GM12878 (cell line): ENCODE measurements around the gene MGAT2. TPM values are rescaled to one million over a fixed set of nuclear protein-coding genes. Genes with fewer than 3 reads are reported as not detected.

Experiments
- ATAC-seq: fragments of 200-7000 bp; cut with Tn5 transposase; 3 replicates; pipeline ENCODE4 v1.9.1; 2020; ENCODE audit warnings: mild to moderate bottlenecking, moderate library complexity
- BruUV-seq: library from RNA; stranded (reverse); fragments of 400-500 nt; replicated peaks from 2 replicates; lab custom pipeline; 2021; lab: Mats Ljungman, UMichigan
- CTCF ChIA-PET: fragments of 300-600 bp; sonication (Branson Sonifier 250); formaldehyde crosslinking; extraction: SDS; loops from one replicate; lab custom pipeline; 2021; ENCODE audit warnings: inconsistent platforms; lab: Yijun Ruan, JAX
- POLR2A ChIA-PET: fragments of 350-600 bp; formaldehyde crosslinking; extraction: SDS; loops from one replicate; lab custom pipeline; 2021; ENCODE audit warnings: inconsistent platforms; lab: Charles Lee
- RAD21 ChIA-PET: fragments of 300-600 bp; sonication (Branson Sonifier 250); formaldehyde crosslinking; loops from one replicate; lab custom pipeline; 2023; ENCODE audit warnings: antibody characterized with exemption; ENCODE audit not compliant: unreplicated experiment; lab: Charles Lee
- SMC1A ChIA-PET: fragments of 300-600 bp; sonication (Branson Sonifier 250); formaldehyde crosslinking; loops from one replicate; lab custom pipeline; 2023; ENCODE audit not compliant: unreplicated experiment, uncharacterized antibody; lab: Charles Lee
- DNase-seq: peaks from one replicate; pipeline ENCODE4 v3.0.0-alpha.2; 2011; ENCODE audit warnings: low read depth, low spot score
- FAIRE-seq: peaks from 3 replicates; lab custom pipeline; 2011; peaks lifted over from hg19 to GRCh38; lab: Jason Lieb, UNC
- H2AFZ ChIP-seq: 2 replicates; pipeline ENCODE4 v1.6.0; 2011; ENCODE audit warnings: low read depth, low read length, control low read depth; ENCODE audit not compliant: control insufficient read depth
- H3K27ac ChIP-seq: 2 replicates; pipeline ENCODE4 v1.5.1; 2011; ENCODE audit warnings: control low read depth; ENCODE audit not compliant: control insufficient read depth, insufficient read depth
- H3K27me3 ChIP-seq, 2 experiments: replicated peaks in 1 of 2; 2 replicates each; pipeline versions ENCODE4 v1.6.0 to v1.6.1; 2011; ENCODE audit warnings: low read length in 1 of 2; ENCODE audit not compliant: control insufficient read depth in 2 of 2, insufficient read depth in 2 of 2
- H3K36me3 ChIP-seq, 2 experiments: 2 replicates each; pipeline ENCODE4 v1.5.1; 2011; ENCODE audit warnings: low read length in 1 of 2; ENCODE audit not compliant: control insufficient read depth in 2 of 2, insufficient read depth in 2 of 2
- H3K4me1 ChIP-seq: 2 replicates; pipeline ENCODE4 v1.6.1; 2011; ENCODE audit warnings: mild to moderate bottlenecking, low read length, moderate library complexity, mixed read lengths; ENCODE audit not compliant: control insufficient read depth, insufficient read depth
- H3K4me2 ChIP-seq: 2 replicates; pipeline ENCODE4 v1.6.0; 2011; ENCODE audit warnings: control low read depth; ENCODE audit not compliant: control insufficient read depth, insufficient read depth
- H3K4me3 ChIP-seq: fragments of 200-600 bp; sonication (generic); 2 replicates; pipeline ENCODE4 v1.5.1; 2016
- H3K79me2 ChIP-seq: 2 replicates; pipeline ENCODE4 v1.6.0; 2011; ENCODE audit warnings: low read length; ENCODE audit not compliant: control insufficient read depth, insufficient read depth
- H3K9ac ChIP-seq: 2 replicates; pipeline ENCODE4 v1.8.0; 2011; ENCODE audit warnings: low read length, control low read depth, mixed read lengths; ENCODE audit not compliant: control insufficient read depth, insufficient read depth
- H3K9me3 ChIP-seq: replicated peaks from 3 replicates; pipeline ENCODE4 v1.5.1; 2011; ENCODE audit warnings: mild to moderate bottlenecking, low read length; ENCODE audit not compliant: control insufficient read depth, insufficient read depth
- H4K20me1 ChIP-seq: 2 replicates; pipeline ENCODE4 v1.6.0; 2011; ENCODE audit not compliant: control insufficient read depth, insufficient read depth
- ATF3 ChIP-seq: IDR thresholded peaks from 2 replicates; pipeline ENCODE4 v1.6.1; 2011; ENCODE audit warnings: low read depth, mild to moderate bottlenecking, low read length, moderate library complexity, borderline replicate concordance; ENCODE audit errors: extremely low read depth
- E2F8 ChIP-seq: fragments of 450-650 bp; IDR thresholded peaks from 2 replicates; pipeline ENCODE4 v1.6.1; 2018; ENCODE audit warnings: mild to moderate bottlenecking, low read depth, moderate library complexity; ENCODE audit not compliant: partially characterized antibody
- EGR1 ChIP-seq, 2 experiments: IDR thresholded peaks; 1 replicate in 1 of 2; 2 replicates in 1 of 2; pipeline ENCODE4 v1.6.1; 2011 to 2012; ENCODE audit warnings: low read depth in 2 of 2, low read length in 2 of 2, borderline replicate concordance in 1 of 2, mild to moderate bottlenecking in 1 of 2, moderate library complexity in 1 of 2
- KLF5 ChIP-seq: fragments of 450-650 bp; IDR thresholded peaks from 2 replicates; pipeline ENCODE4 v1.6.1; 2014; ENCODE audit warnings: mild to moderate bottlenecking; ENCODE audit not compliant: partially characterized antibody
- MYB ChIP-seq: fragments of 150-350 bp; IDR thresholded peaks from 2 replicates; pipeline ENCODE4 v1.6.1; 2014; ENCODE audit warnings: mild to moderate bottlenecking, low read depth, low read length, borderline replicate concordance
- NKRF ChIP-seq: fragments of 450-650 bp; conservative IDR thresholded peaks from 2 replicates; pipeline ENCODE4 v1.6.1; 2017; ENCODE audit warnings: mild to moderate bottlenecking, moderate library complexity
- RAD51 ChIP-seq: fragments of 450-650 bp; IDR thresholded peaks from 2 replicates; pipeline ENCODE4 v1.6.1; 2016; ENCODE audit warnings: moderate library complexity, mild to moderate bottlenecking, inconsistent platforms
- WGBS: methylation state at CpG from one replicate; pipeline ENCODE4 v1.1.6; 2016; ENCODE audit warnings: low lambda C conversion rate; ENCODE audit not compliant: insufficient replicate concordance, insufficient coverage; ENCODE audit errors: missing lambda C conversion rate; 5-methylcytosine and 5-hydroxymethylcytosine counted together
- in situ Hi-C: fragments of 300-500 bp; cut with MboI; formaldehyde crosslinking; loops from 9 replicates; pipeline ENCODE4 v1.14.3; 2018; ENCODE audit warnings: mixed read lengths
- intact Hi-C: fragments of 100-400 bp; cut with micrococcal nuclease; formaldehyde crosslinking; loops from one replicate; pipeline ENCODE4 v1.14.2; 2022; ENCODE audit not compliant: unreplicated experiment
- polyA plus RNA-seq, 11 experiments: library from polyadenylated mRNA; depleted of rRNA in 4 of 11; unstranded in 6 of 11; stranded (reverse) in 5 of 11; fragments of >200 nt; fragmentation: Nextera tagmentation in 4 of 11; fragmentation: Illumina TruSeq in 1 of 11; extraction: Ambion mirVana in 4 of 11; extraction: Trizol in 1 of 11; gene quantifications; 1 replicate in 1 of 11; 2 replicates in 10 of 11; pipeline versions ENCODE4 v1.2.1 to v1.2.3, GENCODE V29; 2011 to 2016; ENCODE audit warnings: inconsistent platforms in 2 of 11, missing spikeins in 2 of 11, low read depth in 1 of 11
- total RNA-seq, 4 experiments: library from RNA; depleted of rRNA in 3 of 4; stranded (reverse); fragments of >200 nt in 3 of 4; fragmentation: Illumina TruSeq in 1 of 4; extraction: Trizol in 1 of 4; gene quantifications; 2 replicates each; pipeline versions ENCODE4 v1.2.1 to v1.2.3, GENCODE V29; 2013 to 2021

Gene MGAT2
- total and polyA plus RNA-seq, 10 of the 15 experiments (the other 5 are each of a cell fraction or from before 2014, with no cell fraction given), result 0.03 to 51.8 (median 38.0) TPM; not detected in 1

GRCh38 chr14:49633640-49634546 lies 13.3 kb downstream of the MGAT2 start (continued):
- TF ChIP-seq MYB (no peak), E2F8 (no peak)
- TF ChIP-seq, all 136 proteins: peak for 61

- SMC1A ChIA-PET, result interaction anchor here (0.6 to 2.1 kb wide), 11 partner anchors 11 to 227 kb away, joined by 3 to 12 read pairs (median 5); partner anchors contain the start of genes KLHDC1, MGAT2, NEMF and RPL36AL
- TF ChIP-seq KLF5 (no peak), E2F8 (no peak), ATF3 (no peak), NKRF (peak; percentile 91), EGR1 (IDR thresholded peaks at IDR 0.05; ENCODE audit: borderline replicate concordance in 1 of 2, low read depth in 2 of 2, low read length in 2 of 2) (no peak), RAD51 (no peak)
Measured at GRCh38 chr14:49634547-49635334, 14.1 kb downstream of the MGAT2 start, which contains the start of gene DNAAF2. TSS of gene DNAAF2 (minus strand) at chr14:49635244. CDS start at chr14:49635149, 95 bp downstream.

More at GRCh38 chr14:49634547-49635334, 14.1 kb downstream of the MGAT2 start, which contains the start of gene DNAAF2:
- peak; percentile 48 for ATAC-seq
- peak within 1 kb of the TSS; percentile 97 for H3K4me2 ChIP-seq
- peak within 1 kb of the TSS; percentile 99 for H3K4me3 ChIP-seq
- no peaks in the 10 kb centered on the region for H4K20me1 ChIP-seq
- peak within 1 kb of the TSS; percentile 83 for H2AFZ ChIP-seq
- FAIRE-seq, result no peak
- no peaks in the 10 kb centered on the region for H3K9me3 ChIP-seq
- peak within 1 kb of the TSS; percentile 85 for H3K27ac ChIP-seq
- ChIA-PET POLR2A (interaction anchor here (0.6 to 8.9 kb wide), 13 partner anchors 12 to 469 kb away, joined by 3 to 122 read pairs (median 6); partner anchors contain the start of genes KLHDC2, MGAT2, NEMF and RPL36AL), CTCF (interaction anchor here (0.6 to 2.7 kb wide), 26 partner anchors 11 to 729 kb away, joined by 3 to 17 read pairs (median 4); partner anchors contain the start of genes KLHDC2, LRR1, MGAT2 and NEMF), RAD21 (interaction anchor here (0.7 to 6.3 kb wide), 20 partner anchors 12 to 686 kb away, joined by 3 to 82 read pairs (median 4); partner anchors contain the start of genes KLHDC2, MGAT2, NEMF and POLE2)
- H3K36me3 ChIP-seq, result peaks cover 0 to 8% of the 10 kb centered on the region in 2 experiments; a peak in 2 of 4 replicates
- H3K4me1 ChIP-seq, result peaks cover 6% of the 10 kb centered on the region; the same call in 1 of the 2 replicates
- WGBS, result 1% methylated on average over 80 of the region's 80 CpGs
- intact Hi-C loops (loop anchor here (1.0 to 5.0 kb wide), 8 partner anchors 38 to 898 kb away; partner anchors contain the start of genes KLHDC2, MAP4K5, NEMF and POLE2), in situ Hi-C loops (loop anchor here (5.0 to 10.0 kb wide), 3 partner anchors 133 to 480 kb away; partner anchors contain the start of genes KLHDC2 and VCPKMT)
- H3K9ac ChIP-seq, result peak within 1 kb of the TSS; percentile 97
- TSS peak; percentile 66 for BruUV-seq
- no peaks in the 10 kb centered on the region for H3K27me3 ChIP-seq
- peaks cover 82% of the 10 kb centered on the region for H3K79me2 ChIP-seq
- DNase-seq, result no peak
